DND-41 (cell line): ENCODE measurements around the gene ISCU.

Experiments used
- ATAC-seq: fragments of 200-7000 bp; cut with Tn5 transposase; 3 replicates; pipeline ENCODE4 v1.9.1; 2021; ENCODE audit warnings: low read depth; ENCODE audit not compliant: insufficient read depth
- DNase-seq: peaks from one replicate; pipeline ENCODE4 v3.0.0-alpha.2; 2020
- H2AFZ ChIP-seq: 2 replicates; pipeline ENCODE4 v1.6.0; 2012; ENCODE audit warnings: low read depth, low read length
- H3K27ac ChIP-seq: 2 replicates; pipeline ENCODE4 v1.5.1; 2012; ENCODE audit warnings: low read length, inconsistent platforms
- H3K27me3 ChIP-seq: fragments of 200-600 bp; sonication (generic); 2 replicates; pipeline ENCODE4 v1.6.0; 2012; ENCODE audit warnings: low read length, mild to moderate bottlenecking, inconsistent platforms; ENCODE audit not compliant: insufficient read depth, poor library complexity
- H3K36me3 ChIP-seq: 2 replicates; pipeline ENCODE4 v1.5.1; 2012; ENCODE audit warnings: low read length, inconsistent platforms; ENCODE audit not compliant: insufficient read depth
- H3K4me1 ChIP-seq: 2 replicates; pipeline ENCODE4 v1.5.1; 2012; ENCODE audit warnings: mild to moderate bottlenecking, low read length; ENCODE audit not compliant: insufficient read depth
- H3K4me2 ChIP-seq: 2 replicates; pipeline ENCODE4 v1.6.0; 2012; ENCODE audit warnings: mild to moderate bottlenecking, moderate library complexity, low read length, inconsistent platforms; ENCODE audit not compliant: insufficient read depth
- H3K4me3 ChIP-seq, 2 experiments: fragments of 200-600 bp in 1 of 2; shearing (Covaris generic) in 1 of 2; 2 replicates each; pipeline ENCODE4 v1.5.1; 2012 to 2016; ENCODE audit warnings: inconsistent platforms in 2 of 2, low read length in 2 of 2, mild to moderate bottlenecking in 2 of 2, low read depth in 1 of 2, moderate library complexity in 1 of 2
- H3K79me2 ChIP-seq: 2 replicates; pipeline ENCODE4 v1.6.0; 2012; ENCODE audit warnings: low read length, inconsistent platforms; ENCODE audit not compliant: insufficient read depth
- H3K9ac ChIP-seq: 2 replicates; pipeline ENCODE4 v1.6.0; 2012; ENCODE audit warnings: low read depth, mild to moderate bottlenecking, inconsistent platforms, low read length, moderate library complexity
- H3K9me3 ChIP-seq: 2 replicates; pipeline ENCODE4 v1.5.1; 2012; ENCODE audit warnings: low read length, moderate library complexity, mild to moderate bottlenecking, inconsistent platforms; ENCODE audit not compliant: insufficient read depth, severe bottlenecking
- H4K20me1 ChIP-seq: 2 replicates; pipeline ENCODE4 v1.6.0; 2012; ENCODE audit warnings: low read length; ENCODE audit not compliant: insufficient read depth
- CTCF ChIP-seq: IDR thresholded peaks from 2 replicates; pipeline ENCODE4 v1.5.1; 2012; ENCODE audit warnings: borderline replicate concordance, low read length, moderate library complexity, mild to moderate bottlenecking; ENCODE audit not compliant: poor library complexity, severe bottlenecking; ENCODE audit errors: extremely low read depth
- EZH2 ChIP-seq: IDR thresholded peaks from 3 replicates; pipeline ENCODE4 v1.6.1; 2012; ENCODE audit warnings: borderline replicate concordance, low read depth, mild to moderate bottlenecking, moderate library complexity, low read length, inconsistent platforms; ENCODE audit not compliant: severe bottlenecking

ISCU gene

GRCh38 chr12:108527166-108527496, 35.3 kb upstream of the ISCU start:
- ATAC-seq (no peak), DNase-seq (no peak)
- no peaks in the 10 kb centered on the region for H3K27me3 ChIP-seq
- H3K27ac ChIP-seq, result no peak overlapping the region
- TF ChIP-seq CTCF (peak; percentile 0), EZH2 (no peak)
- peaks cover 30% of the 10 kb centered on the region; the same call in 1 of the 2 replicates for H4K20me1 ChIP-seq
- no peaks in the 10 kb centered on the region for H3K9me3 ChIP-seq
- H3K9ac ChIP-seq, result no peak overlapping the region
- no peak overlapping the region for H3K4me3 ChIP-seq
- no peak overlapping the region for H2AFZ ChIP-seq
- peaks cover 99% of the 10 kb centered on the region for H3K36me3 ChIP-seq
- H3K4me1 ChIP-seq, result no peaks in the 10 kb centered on the region
- H3K4me2 ChIP-seq, result no peak overlapping the region
- H3K79me2 ChIP-seq, result peaks cover 6% of the 10 kb centered on the region; the same call in 1 of the 2 replicates

- no peak overlapping the region for H3K9ac ChIP-seq
- no peak for TF ChIP-seq EZH2
- no peak for TF ChIP-seq CTCF
Observed at GRCh38 chr12:108530161-108530560, 32.2 kb upstream of the ISCU start.

GRCh38 chr12:108531929-108532848, 30.2 kb upstream of the ISCU start:
- peaks cover 20% of the 10 kb centered on the region; the same call in 1 of the 2 replicates for H4K20me1 ChIP-seq
- no peaks in the 10 kb centered on the region for H3K27me3 ChIP-seq
- TF ChIP-seq EZH2 (no peak), CTCF (no peak)
- DNase-seq, result no peak
- no peaks in the 10 kb centered on the region for H3K9me3 ChIP-seq
- no peak overlapping the region for H3K4me3 ChIP-seq
- no peak overlapping the region for H3K27ac ChIP-seq
- no peaks in the 10 kb centered on the region for H3K4me1 ChIP-seq
- H3K9ac ChIP-seq, result no peak overlapping the region
- H3K36me3 ChIP-seq, result peaks cover 96% of the 10 kb centered on the region
- no peak overlapping the region for H3K4me2 ChIP-seq
- H2AFZ ChIP-seq, result no peak overlapping the region
- H3K79me2 ChIP-seq, result peaks cover 7% of the 10 kb centered on the region; the same call in 1 of the 2 replicates
- no peak for ATAC-seq

More at GRCh38 chr12:108530161-108530560, 32.2 kb upstream of the ISCU start:
- Histone ChIP-seq H3K36me3 (peaks cover 96% of the 10 kb centered on the region), H3K79me2 (peaks cover 8% of the 10 kb centered on the region; the same call in 1 of the 2 replicates), H2AFZ (no peak overlapping the region), H4K20me1 (peaks cover 29% of the 10 kb centered on the region; the same call in 1 of the 2 replicates), H3K4me3 (no peak overlapping the region), H3K9me3 (no peaks in the 10 kb centered on the region), H3K27me3 (no peaks in the 10 kb centered on the region), H3K27ac (no peak overlapping the region), H3K4me1 (no peaks in the 10 kb centered on the region), H3K4me2 (no peak overlapping the region)
- no peak for DNase-seq
- ATAC-seq, result no peak
